H1 (cell line): ENCODE data around the gene STXBP4.

Experiments
- EZH2 ChIP-seq: fragments of 200-600 bp; sonication (generic); IDR thresholded peaks from 2 replicates; pipeline ENCODE4 v1.7.1; 2012; ENCODE audit warnings: low read depth, mild to moderate bottlenecking, moderate library complexity, low read length, inconsistent platforms; ENCODE audit not compliant: severe bottlenecking
- HDAC2 ChIP-seq, 2 experiments: fragments of 300-600 bp in 1 of 2; sonication (generic) in 1 of 2; IDR thresholded peaks; 2 replicates each; pipeline ENCODE4 v1.6.1; 2011 to 2012; ENCODE audit warnings: low read depth in 2 of 2, low read length in 2 of 2, mild to moderate bottlenecking in 2 of 2, moderate library complexity in 2 of 2, borderline replicate concordance in 1 of 2, inconsistent platforms in 1 of 2
- POLR2AphosphoS5 ChIP-seq: IDR thresholded peaks from 2 replicates; pipeline ENCODE4 v1.6.1; 2011; ENCODE audit warnings: low read depth, low read length
- RAD21 ChIP-seq, 2 experiments: IDR thresholded peaks in 1 of 2; conservative IDR thresholded peaks in 1 of 2; 2 replicates each; pipeline ENCODE4 v1.6.1; 2011; ENCODE audit warnings: low read depth in 2 of 2, low read length in 2 of 2, improper control_type of control experiment in 1 of 2, inconsistent platforms in 1 of 2, mild to moderate bottlenecking in 1 of 2, moderate library complexity in 1 of 2
- TAF1 ChIP-seq: IDR thresholded peaks from 2 replicates; pipeline ENCODE4 v1.6.1; 2011; ENCODE audit warnings: mild to moderate bottlenecking, low read depth, low read length
- TAF7 ChIP-seq: optimal IDR thresholded peaks from 2 replicates; pipeline ENCODE3; 2011; ENCODE audit warnings: low read depth, mild to moderate bottlenecking, inconsistent platforms, low read length, moderate library complexity, borderline replicate concordance
- TCF12 ChIP-seq: IDR thresholded peaks from 2 replicates; pipeline ENCODE4 v1.6.1; 2011; ENCODE audit warnings: low read depth, mild to moderate bottlenecking, low read length
- ZNF274 ChIP-seq: IDR thresholded peaks from 2 replicates; pipeline ENCODE4 v1.7.0; 2012; ENCODE audit warnings: low read length, borderline replicate concordance; ENCODE audit errors: extremely low read depth
- TF ChIP-seq, protein P1 (sequence below), 3 experiments: IDR thresholded peaks; 1 replicate in 2 of 3; 2 replicates in 1 of 3; pipeline versions ENCODE4 v1.5.1 to v1.6.1; 2011; ENCODE audit warnings: low read length in 3 of 3, mild to moderate bottlenecking in 3 of 3, inconsistent platforms in 2 of 3, low read depth in 1 of 3, moderate library complexity in 1 of 3; ENCODE audit not compliant: insufficient read depth in 1 of 3; ENCODE audit errors: control extremely low read depth in 1 of 3

GRCh38 chr17:55120651-55121050 lies 152.1 kb downstream of the STXBP4 start:
- TF ChIP-seq, protein P1, sequence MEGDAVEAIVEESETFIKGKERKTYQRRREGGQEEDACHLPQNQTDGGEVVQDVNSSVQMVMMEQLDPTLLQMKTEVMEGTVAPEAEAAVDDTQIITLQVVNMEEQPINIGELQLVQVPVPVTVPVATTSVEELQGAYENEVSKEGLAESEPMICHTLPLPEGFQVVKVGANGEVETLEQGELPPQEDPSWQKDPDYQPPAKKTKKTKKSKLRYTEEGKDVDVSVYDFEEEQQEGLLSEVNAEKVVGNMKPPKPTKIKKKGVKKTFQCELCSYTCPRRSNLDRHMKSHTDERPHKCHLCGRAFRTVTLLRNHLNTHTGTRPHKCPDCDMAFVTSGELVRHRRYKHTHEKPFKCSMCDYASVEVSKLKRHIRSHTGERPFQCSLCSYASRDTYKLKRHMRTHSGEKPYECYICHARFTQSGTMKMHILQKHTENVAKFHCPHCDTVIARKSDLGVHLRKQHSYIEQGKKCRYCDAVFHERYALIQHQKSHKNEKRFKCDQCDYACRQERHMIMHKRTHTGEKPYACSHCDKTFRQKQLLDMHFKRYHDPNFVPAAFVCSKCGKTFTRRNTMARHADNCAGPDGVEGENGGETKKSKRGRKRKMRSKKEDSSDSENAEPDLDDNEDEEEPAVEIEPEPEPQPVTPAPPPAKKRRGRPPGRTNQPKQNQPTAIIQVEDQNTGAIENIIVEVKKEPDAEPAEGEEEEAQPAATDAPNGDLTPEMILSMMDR (IDR thresholded peaks at IDR 0.05; ENCODE audit: control extremely low read depth in 1 of 3, insufficient read depth in 1 of 3, low read depth in 1 of 3, low read length in 3 of 3): no peak
- TF ChIP-seq EZH2: no peak
- TF ChIP-seq TAF1: no peak
- no peak for TF ChIP-seq POLR2AphosphoS5
- TF ChIP-seq TCF12: no peak
- no peak for TF ChIP-seq RAD21 (IDR thresholded peaks at IDR 0.05 in 1 of 2, conservative IDR thresholded peaks at IDR 0.05 in 1 of 2; ENCODE audit: low read depth in 2 of 2, low read length in 2 of 2)
- TF ChIP-seq TAF7: no peak
- no peak for TF ChIP-seq ZNF274
- TF ChIP-seq HDAC2 (IDR thresholded peaks at IDR 0.05; ENCODE audit: borderline replicate concordance in 1 of 2, low read depth in 2 of 2, low read length in 2 of 2): no peak
